GM21723 (cell line): Measurements from ENCODE around the gene TAS2R19.

Experiments used
- ATAC-seq: cut with Tn5 transposase; IDR thresholded peaks from one replicate; pipeline ENCODE4 v1.9.1; 2021; ENCODE audit warnings: mild to moderate bottlenecking, moderate library complexity; ENCODE audit not compliant: unreplicated experiment

The TAS2R19 gene

GRCh38 chr12:10994307-10994706 is 28.1 kb downstream of the TAS2R19 start:
- no peak for ATAC-seq

- no peak for ATAC-seq
These were observed 33.3 kb downstream of the TAS2R19 start for GRCh38 chr12:10989107-10989506.

- no peak for ATAC-seq
These were observed 35.6 kb downstream of the TAS2R19 start, which contains the start of gene TAS2R50 for GRCh38 chr12:10986812-10987211. TSS of gene TAS2R50 (minus strand) at chr12:10986912. CDS start at chr12:10986860, 52 bp downstream.

- no peak for ATAC-seq
These were observed 40.2 kb downstream of the TAS2R19 start for GRCh38 chr12:10982244-10982643.

- no peak for ATAC-seq
These were observed 47.5 kb downstream of the TAS2R19 start for GRCh38 chr12:10974965-10975364.
